WTC11 (cell line): Measurements from ENCODE around the gene ZNF283. TPM values are rescaled to one million over a fixed set of nuclear protein-coding genes. Genes with fewer than 3 reads are reported as not detected.

Experiments used
- ATAC-seq: fragments of 200-7000 bp; cut with Tn5 transposase; 2 replicates; pipeline ENCODE4 v1.10.0; 2021; ENCODE audit warnings: mild to moderate bottlenecking, moderate library complexity
- CTCF ChIA-PET: fragments of 300-600 bp; sonication (Branson Sonifier 250); formaldehyde crosslinking; loops from one replicate; lab custom pipeline; 2021; ENCODE audit warnings: antibody characterized with exemption; lab: Charles Lee
- POLR2A ChIA-PET: fragments of 350-600 bp; sonication (Branson Sonifier 250); formaldehyde crosslinking; loops from one replicate; lab custom pipeline; 2021; ENCODE audit warnings: antibody characterized with exemption; lab: Charles Lee
- DNase-seq: peaks from one replicate; pipeline ENCODE4 v3.0.0; 2021; ENCODE audit warnings: low spot score
- H3K27ac Mint-ChIP-seq: 2 replicates; pipeline ENCODE4 v1.8.0; 2021; ENCODE audit warnings: mixed read lengths
- H3K27me3 Mint-ChIP-seq: 2 replicates; pipeline ENCODE4 v1.8.0; 2021; ENCODE audit warnings: low read depth, mild to moderate bottlenecking, moderate library complexity, mixed read lengths
- H3K36me3 Mint-ChIP-seq: 2 replicates; pipeline ENCODE4 v1.8.0; 2021; ENCODE audit warnings: mixed read lengths
- H3K4me1 Mint-ChIP-seq: 2 replicates; pipeline ENCODE4 v1.8.0; 2022; ENCODE audit warnings: mixed read lengths
- H3K4me3 Mint-ChIP-seq: 2 replicates; pipeline ENCODE4 v1.8.0; 2021; ENCODE audit warnings: mild to moderate bottlenecking, moderate library complexity, mixed read lengths
- H3K9me3 Mint-ChIP-seq: 2 replicates; pipeline ENCODE4 v1.8.0; 2021; ENCODE audit warnings: mixed read lengths
- ATF1 ChIP-seq: sonication (generic); formaldehyde crosslinking; IDR thresholded peaks from 2 replicates; pipeline ENCODE4 v1.8.1; 2023; ENCODE audit warnings: mild to moderate bottlenecking, moderate library complexity, missing genetic modification reagents
- CTCF ChIP-seq: fragments of 200-600 bp; IDR thresholded peaks from 2 replicates; pipeline ENCODE4 v1.8.0; 2022; ENCODE audit warnings: antibody characterized with exemption
- MXD4 ChIP-seq: fragments of 250-450 bp; sonication (Bioruptor Pico); IDR thresholded peaks from 2 replicates; pipeline ENCODE4 v1.8.0; 2021; ENCODE audit warnings: mild to moderate bottlenecking, moderate library complexity, borderline replicate concordance
- NR2C2 ChIP-seq: sonication (generic); formaldehyde crosslinking; IDR thresholded peaks from 2 replicates; pipeline ENCODE4 v1.8.0; 2022; ENCODE audit warnings: mild to moderate bottlenecking, missing genetic modification reagents
- PRDM15 ChIP-seq: sonication (generic); formaldehyde crosslinking; IDR thresholded peaks from 2 replicates; pipeline ENCODE4 v1.8.0; 2022; ENCODE audit warnings: missing genetic modification reagents
- PREB ChIP-seq: sonication (generic); formaldehyde crosslinking; IDR thresholded peaks from 2 replicates; pipeline ENCODE4 v1.8.1; 2022; ENCODE audit warnings: mild to moderate bottlenecking, missing genetic modification reagents, moderate library complexity, borderline replicate concordance
- SMAD4 ChIP-seq: sonication (generic); formaldehyde crosslinking; IDR thresholded peaks from 2 replicates; pipeline ENCODE4 v1.8.0; 2022; ENCODE audit warnings: mild to moderate bottlenecking, missing genetic modification reagents
- SOX15 ChIP-seq: fragments of 250-450 bp; sonication (Bioruptor Pico); IDR thresholded peaks from 2 replicates; pipeline ENCODE4 v1.9.0; 2021; ENCODE audit warnings: mild to moderate bottlenecking
- SP1 ChIP-seq: sonication (generic); formaldehyde crosslinking; conservative IDR thresholded peaks from 2 replicates; pipeline ENCODE4 v1.8.1; 2022; ENCODE audit warnings: missing genetic modification reagents
- TEAD1 ChIP-seq: sonication (generic); formaldehyde crosslinking; IDR thresholded peaks from 2 replicates; pipeline ENCODE4 v1.8.0; 2022; ENCODE audit warnings: mild to moderate bottlenecking, missing genetic modification reagents
- TEAD4 ChIP-seq: sonication (generic); formaldehyde crosslinking; IDR thresholded peaks from 2 replicates; pipeline ENCODE4 v1.8.0; 2022; ENCODE audit warnings: mild to moderate bottlenecking, missing genetic modification reagents
- ZBTB21 ChIP-seq: sonication (generic); formaldehyde crosslinking; IDR thresholded peaks from 2 replicates; pipeline ENCODE4 v1.8.1; 2023; ENCODE audit warnings: mild to moderate bottlenecking, missing genetic modification reagents, borderline replicate concordance
- ZNF121 ChIP-seq: sonication (generic); formaldehyde crosslinking; IDR thresholded peaks from 2 replicates; pipeline ENCODE4 v1.8.0; 2023; ENCODE audit warnings: missing genetic modification reagents
- ZNF219 ChIP-seq: sonication (generic); formaldehyde crosslinking; IDR thresholded peaks from 2 replicates; pipeline ENCODE4 v1.8.0; 2023; ENCODE audit warnings: missing genetic modification reagents, mild to moderate bottlenecking, borderline replicate concordance
- ZNF263 ChIP-seq: sonication (generic); formaldehyde crosslinking; IDR thresholded peaks from 2 replicates; pipeline ENCODE4 v1.8.1; 2022; ENCODE audit warnings: low read depth, mild to moderate bottlenecking, moderate library complexity, missing genetic modification reagents
- ZNF281 ChIP-seq: sonication (generic); formaldehyde crosslinking; IDR thresholded peaks from 2 replicates; pipeline ENCODE4 v1.8.0; 2023; ENCODE audit warnings: mild to moderate bottlenecking, missing genetic modification reagents
- ZNF416 ChIP-seq: fragments of 250-450 bp; sonication (Bioruptor Pico); IDR thresholded peaks from 2 replicates; pipeline ENCODE4 v1.9.0; 2021; ENCODE audit warnings: mild to moderate bottlenecking, inconsistent platforms
- ZSCAN18 ChIP-seq: fragments of 250-450 bp; sonication (Bioruptor Pico); IDR thresholded peaks from 2 replicates; pipeline ENCODE4 v2.1.2; 2022; ENCODE audit warnings: mild to moderate bottlenecking, moderate library complexity
- total RNA-seq: library from RNA; stranded (reverse); gene quantifications from 3 replicates; pipeline ENCODE4 v1.2.3, GENCODE V29; 2021

ZNF283 gene
- total RNA-seq, 1 experiment from 2014 or later = 7.1 TPM

GRCh38 chr19:43779820-43780219, 47.3 kb upstream of the ZNF283 start (continued):
- TF ChIP-seq PRDM15 (no peak), SP1 (CRISPR knock-in tag) (no peak), MXD4 (CRISPR knock-in tag) (no peak)

GRCh38 chr19:43780706-43781525, 46.2 kb upstream of the ZNF283 start, which contains the start of gene KCNN4:
TSS of gene KCNN4 (minus strand) at chr19:43780973. CDS start at chr19:43780861, 112 bp downstream.
- peaks cover 15% of the 10 kb centered on the region for H3K27me3 Mint-ChIP-seq
- ATAC-seq (0 out of 2 replicates have a peak, but pooled peaks have one; percentile 6), DNase-seq (no peak)
- H3K36me3 Mint-ChIP-seq = no peaks in the 10 kb centered on the region
- H3K27ac Mint-ChIP-seq = no peak within 1 kb of the TSS; the same call in 1 of the 2 replicates
- H3K4me3 Mint-ChIP-seq = no peak within 1 kb of the TSS
- ChIA-PET POLR2A (interaction anchor here (1.0 kb wide), 1 partner anchor 26 kb away, joined by 3 read pairs; the partner anchor contains the start of gene SMG9), CTCF (interaction anchor here (7.4 kb wide), 1 partner anchor 15 kb away, joined by 101 read pairs; no protein-coding TSS in a partner anchor)
- H3K9me3 Mint-ChIP-seq = no peaks in the 10 kb centered on the region
- H3K4me1 Mint-ChIP-seq = peaks cover 41% of the 10 kb centered on the region
- TF ChIP-seq CTCF (no peak), ZBTB21 (CRISPR knock-in tag) (no peak), PREB (CRISPR knock-in tag) (no peak), SOX15 (CRISPR knock-in tag) (no peak)

- DNase-seq = no peak
- peak; percentile 84; the same call in 1 of the 2 replicates for TF ChIP-seq ZNF121
- TF ChIP-seq NR2C2 (CRISPR knock-in tag) = no peak
- Mint-ChIP-seq H3K27me3 (peaks cover 7% of the 10 kb centered on the region), H3K36me3 (no peaks in the 10 kb centered on the region), H3K9me3 (no peaks in the 10 kb centered on the region), H3K27ac (no peak overlapping the region), H3K4me3 (no peak overlapping the region), H3K4me1 (peaks cover 36% of the 10 kb centered on the region)
- no peak for ATAC-seq
- ChIA-PET POLR2A (no interaction called here), CTCF (interaction anchor here (0.8 kb wide), 1 partner anchor 16 kb away, joined by 3 read pairs; no protein-coding TSS in a partner anchor)
These were observed 45.4 kb upstream of the ZNF283 start for GRCh38 chr19:43781630-43782310.

GRCh38 chr19:43782311-43782660, 44.8 kb upstream of the ZNF283 start:
- Mint-ChIP-seq H3K4me1 (peaks cover 31% of the 10 kb centered on the region), H3K9me3 (no peaks in the 10 kb centered on the region), H3K27ac (no peak overlapping the region), H3K27me3 (peaks cover 4% of the 10 kb centered on the region), H3K36me3 (no peaks in the 10 kb centered on the region), H3K4me3 (no peak overlapping the region)
- DNase-seq (no peak), ATAC-seq (no peak)
- ChIA-PET POLR2A (no interaction called here), CTCF (interaction anchor here (0.8 kb wide), 1 partner anchor 16 kb away, joined by 3 read pairs; no protein-coding TSS in a partner anchor)
- TF ChIP-seq ZNF416 = no peak
- TF ChIP-seq TEAD1 (CRISPR knock-in tag) = no peak
- TF ChIP-seq ATF1 = no peak
- no peak for TF ChIP-seq SMAD4 (CRISPR knock-in tag)
- no peak for TF ChIP-seq ZSCAN18 (CRISPR knock-in tag)
- no peak for TF ChIP-seq ZNF263 (CRISPR knock-in tag)
- no peak for TF ChIP-seq TEAD4
- no peak for TF ChIP-seq ZNF219
- TF ChIP-seq ZNF281 (CRISPR knock-in tag) = no peak
